GM23248 (cell line): ENCODE data around the gene UPB1. TPM values are rescaled to one million over a fixed set of nuclear protein-coding genes. Genes with fewer than 3 reads are reported as not detected.
A peak's percentile ranks its signal among the peaks of the same experiment; 100 is the strongest.

Source experiments
- DNase-seq: peaks from one replicate; pipeline ENCODE4 v3.0.0-alpha.2; 2015
- H2AFZ ChIP-seq: fragments of 200-600 bp; sonication (generic); 2 replicates; pipeline ENCODE4 v1.6.1; 2016; ENCODE audit warnings: antibody characterized with exemption
- H3F3A ChIP-seq: fragments of 200-600 bp; sonication (generic); 2 replicates; pipeline ENCODE4 v1.6.1; 2016; ENCODE audit warnings: mild to moderate bottlenecking, antibody characterized with exemption, mixed run types; ENCODE audit not compliant: insufficient read depth
- H3K27ac ChIP-seq: fragments of 200-600 bp; sonication (generic); 2 replicates; pipeline ENCODE4 v1.5.1; 2016; ENCODE audit warnings: mild to moderate bottlenecking
- H3K27me3 ChIP-seq: fragments of 200-600 bp; sonication (generic); replicated peaks from 2 replicates; pipeline ENCODE4 v1.6.1; 2016; ENCODE audit warnings: mild to moderate bottlenecking; ENCODE audit not compliant: insufficient read depth
- H3K36me3 ChIP-seq: fragments of 200-600 bp; sonication (generic); 2 replicates; pipeline ENCODE4 v1.6.1; 2016; ENCODE audit warnings: low read depth, mild to moderate bottlenecking
- H3K4me1 ChIP-seq: fragments of 200-600 bp; sonication (generic); 2 replicates; pipeline ENCODE4 v1.6.1; 2016; ENCODE audit warnings: mild to moderate bottlenecking; ENCODE audit not compliant: insufficient read depth
- H3K4me2 ChIP-seq: fragments of 200-600 bp; sonication (generic); one replicate; pipeline ENCODE4 v1.6.1; 2016; ENCODE audit warnings: mild to moderate bottlenecking; ENCODE audit not compliant: unreplicated experiment
- H3K4me3 ChIP-seq: fragments of 200-600 bp; sonication (generic); 2 replicates; pipeline ENCODE4 v1.5.1; 2016; ENCODE audit warnings: mild to moderate bottlenecking
- H3K79me2 ChIP-seq: fragments of 200-600 bp; sonication (generic); 2 replicates; pipeline ENCODE4 v1.6.1; 2016; ENCODE audit warnings: mild to moderate bottlenecking; ENCODE audit not compliant: insufficient read depth
- H3K9ac ChIP-seq: fragments of 200-600 bp; sonication (generic); 2 replicates; pipeline ENCODE4 v1.6.1; 2016; ENCODE audit warnings: mild to moderate bottlenecking
- H3K9me2 ChIP-seq: fragments of 200-600 bp; sonication (generic); 2 replicates; pipeline ENCODE4 v1.6.1; 2016; ENCODE audit warnings: mixed run types, mild to moderate bottlenecking, moderate library complexity; ENCODE audit not compliant: insufficient read depth
- H3K9me3 ChIP-seq: fragments of 200-600 bp; sonication (generic); one replicate; pipeline ENCODE4 v1.6.1; 2017; ENCODE audit warnings: low read depth
- H4K20me1 ChIP-seq: fragments of 200-600 bp; sonication (generic); 2 replicates; pipeline ENCODE4 v1.6.0; 2016; ENCODE audit not compliant: insufficient read depth
- EZH2 ChIP-seq: fragments of 200-600 bp; sonication (generic); IDR thresholded peaks from 2 replicates; pipeline ENCODE4 v1.6.1; 2018; ENCODE audit warnings: antibody characterized with exemption, mild to moderate bottlenecking; ENCODE audit not compliant: insufficient read depth, poor library complexity, severe bottlenecking
- EZH2phosphoT487 ChIP-seq: fragments of 200-600 bp; sonication (generic); IDR thresholded peaks from 2 replicates; pipeline ENCODE4 v1.6.1; 2018; ENCODE audit warnings: antibody characterized with exemption, moderate library complexity, mild to moderate bottlenecking, low read depth; ENCODE audit not compliant: insufficient read depth
- WGBS, 2 experiments: methylation state at CpG; one replicate each; pipeline ENCODE4 v1.1.6; 2015 to 2017; ENCODE audit warnings: low lambda C conversion rate in 2 of 2, low coverage in 1 of 2; ENCODE audit errors: missing lambda C conversion rate in 2 of 2; 5-methylcytosine and 5-hydroxymethylcytosine counted together
- in situ Hi-C: fragments of 300-500 bp; cut with MboI; formaldehyde crosslinking; loops from 2 replicates; pipeline ENCODE4 v1.15.0; 2020
- polyA plus RNA-seq: library from polyadenylated mRNA; unstranded; fragments of >200 nt; fragmentation: Nextera tagmentation; extraction: Ambion mirVana; gene quantifications from 2 replicates; pipeline ENCODE4 v1.2.1, GENCODE V29; 2016
- total RNA-seq: library from RNA; depleted of rRNA; stranded (reverse); fragments of >200 nt; shearing (Covaris generic); gene quantifications from 2 replicates; pipeline ENCODE4 v1.2.3, GENCODE V29; 2014

The UPB1 gene
- total and polyA plus RNA-seq, 2 experiments from 2014 or later = not detected

DNA sequence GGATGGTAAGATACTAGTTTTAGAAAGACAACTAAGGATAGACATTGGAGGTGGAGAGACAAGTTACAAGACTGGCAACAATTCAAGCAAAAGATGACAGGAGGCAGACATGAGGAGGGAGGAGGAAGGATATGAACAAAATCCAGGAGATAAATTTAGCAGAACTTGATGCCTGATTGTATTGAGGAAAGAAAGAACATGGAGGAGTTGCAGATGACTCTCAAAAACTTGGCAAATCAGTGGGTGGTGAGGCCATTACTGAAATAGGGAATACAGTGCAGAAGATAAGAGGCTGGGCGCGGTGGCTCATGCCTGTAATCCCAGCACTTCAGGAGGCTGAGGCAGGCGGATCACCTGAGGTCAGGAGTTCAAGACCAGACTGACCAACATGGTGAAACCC is 2.7 kb upstream of the UPB1 start:
- H3K4me1 ChIP-seq = peaks cover 4% of the 10 kb centered on the region
- in situ Hi-C loops = no loop called here
- no peaks in the 10 kb centered on the region for H4K20me1 ChIP-seq
- 95 to 98% methylated on average over 3 of the region's 3 CpGs for WGBS, 2 experiments
- no peak overlapping the region for H3K9ac ChIP-seq
- DNase-seq = no peak
- H3K4me3 ChIP-seq = no peak overlapping the region
- H3K4me2 ChIP-seq = no peak overlapping the region
- H2AFZ ChIP-seq = no peak overlapping the region
- H3K9me3 ChIP-seq = no peaks in the 10 kb centered on the region
- no peaks in the 10 kb centered on the region for H3K36me3 ChIP-seq
- no peaks in the 10 kb centered on the region for H3K9me2 ChIP-seq
- no peak overlapping the region for H3K27ac ChIP-seq
- peaks cover 7% of the 10 kb centered on the region for H3F3A ChIP-seq
- peaks cover 17% of the 10 kb centered on the region for H3K27me3 ChIP-seq
- no peaks in the 10 kb centered on the region for H3K79me2 ChIP-seq
- no peak for TF ChIP-seq EZH2phosphoT487
- TF ChIP-seq EZH2 = no peak

DNA sequence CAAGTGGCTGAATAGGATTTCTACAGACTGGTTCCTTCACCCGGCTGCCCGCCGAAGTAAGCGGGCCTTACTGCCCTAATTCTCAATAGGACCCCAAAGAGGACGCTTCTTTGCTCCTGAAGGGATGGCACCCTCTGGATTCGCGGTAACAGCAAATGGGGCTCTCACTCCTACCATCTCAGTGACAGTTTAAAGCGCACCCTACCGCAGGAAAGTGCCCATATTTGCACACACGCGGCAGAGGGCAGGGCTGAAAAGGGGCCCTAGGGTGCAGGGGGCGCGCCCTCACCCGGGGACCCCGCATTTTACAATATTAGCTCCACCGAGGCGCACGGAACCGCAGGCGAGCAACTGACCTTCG is 985 bp upstream of the UPB1 start:
- TF ChIP-seq EZH2phosphoT487 (0 out of 2 replicates have a peak, but pooled peaks have one; percentile 26), EZH2 (peak; percentile 47)
- no peaks in the 10 kb centered on the region for H4K20me1 ChIP-seq
- 31 to 39% methylated on average over 21 of the region's 21 CpGs for WGBS, 2 experiments
- H3K27ac ChIP-seq = no peak overlapping the region
- H3K79me2 ChIP-seq = no peaks in the 10 kb centered on the region
- no peaks in the 10 kb centered on the region for H3K9me3 ChIP-seq
- H3F3A ChIP-seq = no peaks in the 10 kb centered on the region
- peak overlapping the region; percentile 53 for H3K4me3 ChIP-seq
- no peak for DNase-seq
- no peaks in the 10 kb centered on the region for H3K36me3 ChIP-seq
- no peak overlapping the region for H3K9ac ChIP-seq
- peaks cover 17% of the 10 kb centered on the region for H3K27me3 ChIP-seq
- H3K4me1 ChIP-seq = no peaks in the 10 kb centered on the region; the same call in 1 of the 2 replicates
- H3K9me2 ChIP-seq = no peaks in the 10 kb centered on the region
- H2AFZ ChIP-seq = peak overlapping the region; percentile 63
- in situ Hi-C loops = no loop called here
- peak overlapping the region; percentile 68 for H3K4me2 ChIP-seq

DNA sequence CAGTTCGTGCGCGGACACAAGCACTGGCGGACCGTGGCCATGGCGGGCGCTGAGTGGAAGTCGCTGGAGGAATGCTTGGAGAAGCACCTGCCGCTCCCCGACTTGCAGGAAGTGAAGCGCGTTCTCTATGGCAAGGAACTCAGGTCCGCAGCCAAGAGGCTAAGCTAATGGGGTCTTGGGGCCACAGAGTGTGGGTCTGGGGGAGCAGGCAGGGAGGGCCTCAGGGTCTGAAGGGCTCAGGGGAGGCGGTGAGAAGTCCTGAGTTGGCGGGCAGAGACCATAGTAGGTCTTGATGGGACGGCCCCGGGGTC is 188 bp downstream of the UPB1 start:
- Histone ChIP-seq H3K9me2 (no peaks in the 10 kb centered on the region), H3K36me3 (no peaks in the 10 kb centered on the region), H2AFZ (no peak overlapping the region), H3K79me2 (no peaks in the 10 kb centered on the region), H3K27ac (no peak overlapping the region), H4K20me1 (no peaks in the 10 kb centered on the region), H3K4me2 (no peak overlapping the region), H3K27me3 (peaks cover 17% of the 10 kb centered on the region), H3K9ac (no peak overlapping the region), H3K9me3 (no peaks in the 10 kb centered on the region), H3F3A (no peaks in the 10 kb centered on the region), H3K4me1 (no peaks in the 10 kb centered on the region; the same call in 1 of the 2 replicates), H3K4me3 (no peak overlapping the region)
- no peak for DNase-seq
- WGBS, 2 experiments = 95 to 96% methylated on average over 16 to 17 of the region's 17 CpGs
- TF ChIP-seq EZH2phosphoT487 = no peak
- no peak for TF ChIP-seq EZH2
- in situ Hi-C loops = no loop called here

DNA sequence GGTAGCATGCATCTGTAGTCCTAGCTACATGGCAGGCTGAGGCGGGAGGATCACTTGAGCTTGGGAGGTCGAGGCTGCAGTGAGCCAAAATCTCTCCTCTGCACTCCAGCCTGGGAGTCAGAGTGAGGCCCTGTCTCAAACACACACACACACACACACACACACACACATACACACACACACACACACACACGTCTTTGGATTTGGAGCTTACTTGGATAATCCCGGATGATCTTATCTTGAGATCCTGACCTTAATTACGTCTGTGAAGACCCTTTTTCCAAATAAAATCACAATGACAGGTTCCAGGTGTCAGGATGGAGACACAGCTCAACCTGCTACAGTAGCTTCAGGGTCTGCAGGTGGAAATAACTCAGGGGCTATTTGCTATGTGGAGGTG is 1.1 kb downstream of the UPB1 start:
- Histone ChIP-seq H3K4me3 (no peak overlapping the region), H3K79me2 (no peaks in the 10 kb centered on the region), H3K4me1 (no peaks in the 10 kb centered on the region; the same call in 1 of the 2 replicates), H3K27me3 (peaks cover 17% of the 10 kb centered on the region), H3K36me3 (no peaks in the 10 kb centered on the region), H3K9ac (no peak overlapping the region), H2AFZ (no peak overlapping the region), H3K27ac (no peak overlapping the region), H3K9me2 (no peaks in the 10 kb centered on the region), H3K4me2 (no peak overlapping the region), H3K9me3 (no peaks in the 10 kb centered on the region), H4K20me1 (no peaks in the 10 kb centered on the region), H3F3A (no peaks in the 10 kb centered on the region)
- no peak for DNase-seq
- in situ Hi-C loops = no loop called here
- TF ChIP-seq EZH2 (no peak), EZH2phosphoT487 (no peak)
- WGBS, 2 experiments = 77 to 91% methylated on average over 5 of the region's 5 CpGs

DNA sequence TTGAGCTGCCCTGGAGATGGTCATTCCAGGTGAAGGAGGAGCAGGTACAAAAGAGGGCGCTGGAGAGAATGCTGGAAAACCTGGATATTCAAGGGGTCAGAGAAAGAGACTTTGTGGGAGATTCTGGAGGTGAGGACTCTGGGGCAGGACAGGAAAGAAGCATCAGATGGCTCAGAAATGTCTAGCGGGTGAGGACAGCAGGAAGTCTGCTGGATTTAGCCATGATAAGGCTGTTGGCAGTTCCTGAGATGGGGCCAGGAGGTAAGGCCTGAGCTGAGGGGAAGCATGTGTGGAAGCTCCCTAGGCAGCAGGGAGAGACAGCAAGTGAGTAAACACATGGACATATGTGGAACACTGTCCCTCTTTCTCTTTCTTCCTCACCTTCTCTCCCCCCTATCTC is 1.5 kb downstream of the UPB1 start:
- no peak overlapping the region for H3K9ac ChIP-seq
- H2AFZ ChIP-seq = no peak overlapping the region
- H3K27ac ChIP-seq = no peak overlapping the region
- H3F3A ChIP-seq = no peaks in the 10 kb centered on the region
- H3K36me3 ChIP-seq = no peaks in the 10 kb centered on the region
- TF ChIP-seq EZH2phosphoT487 = no peak
- H3K4me3 ChIP-seq = no peak overlapping the region
- no peak for DNase-seq
- in situ Hi-C loops = no loop called here
- peaks cover 17% of the 10 kb centered on the region for H3K27me3 ChIP-seq
- WGBS, 2 experiments = 83 to 86% methylated on average over 2 of the region's 2 CpGs
- H4K20me1 ChIP-seq = no peaks in the 10 kb centered on the region
- no peaks in the 10 kb centered on the region for H3K9me3 ChIP-seq
- no peak overlapping the region for H3K4me2 ChIP-seq
- no peaks in the 10 kb centered on the region for H3K9me2 ChIP-seq
- no peaks in the 10 kb centered on the region; the same call in 1 of the 2 replicates for H3K4me1 ChIP-seq
- H3K79me2 ChIP-seq = no peaks in the 10 kb centered on the region
